Measurements from ENCODE around the gene ITPK1.
"Not testable (repeated sequence)": the region's sequence is repeated elsewhere in the genome, so short reads cannot be mapped to it uniquely, and the experiment has no call there.

The ITPK1 gene
- 50.4 to 77.4 (median 66.3) reads per million in 9 experiments for total RNA-seq

- H3K9me3 Mint-ChIP-seq, result no peaks in the 10 kb centered on the region
- ATAC-seq (replicated peaks) (peak; percentile 57), DNase-seq (peak; percentile 26 to 49 (median 44))
- H3K27ac Mint-ChIP-seq, result peak within 1 kb of the TSS; percentile 78 to 90
- H3K36me3 Mint-ChIP-seq (ENCODE audit: insufficient read depth), result peaks cover 18% of the 10 kb centered on the region
- H3K4me3 Mint-ChIP-seq, result peak within 1 kb of the TSS; percentile 81 to 86
- peaks cover 25 to 28% of the 10 kb centered on the region in 2 donors for H3K4me1 Mint-ChIP-seq (ENCODE audit: low read depth in 2 of 2)
- no peaks in the 10 kb centered on the region for H3K27me3 Mint-ChIP-seq
Measured at GRCh38 chr14:93115821-93116675, at the start of gene ITPK1. Gene ITPK1, minus strand, starts transcription at chr14:93115925. Its CDS starts 762 bp downstream, at chr14:93115163.

GRCh38 chr14:93163564-93163963, 47.8 kb upstream of the ITPK1 start:
- no peaks in the 10 kb centered on the region for H3K36me3 Mint-ChIP-seq (ENCODE audit: insufficient read depth)
- ATAC-seq (replicated peaks), result no peak
- no peak overlapping the region for H3K4me3 Mint-ChIP-seq
- no peak for DNase-seq
- H3K9me3 Mint-ChIP-seq, result no peaks in the 10 kb centered on the region
- H3K4me1 Mint-ChIP-seq (ENCODE audit: low read depth in 2 of 2), result no peaks in the 10 kb centered on the region
- no peaks in the 10 kb centered on the region for H3K27me3 Mint-ChIP-seq
- H3K27ac Mint-ChIP-seq, result no peak overlapping the region

GRCh38 chr14:93161411-93161940, 45.8 kb upstream of the ITPK1 start:
- Mint-ChIP-seq H3K9me3 (no peaks in the 10 kb centered on the region), H3K27ac (no peak overlapping the region), H3K4me3 (no peak overlapping the region)

GRCh38 chr14:93160353-93160801, 44.7 kb upstream of the ITPK1 start:
- DNase-seq, result no peak
- no peak for ATAC-seq (replicated peaks)
- Mint-ChIP-seq H3K4me3 (no peak overlapping the region), H3K36me3 (ENCODE audit: insufficient read depth) (no peaks in the 10 kb centered on the region), H3K9me3 (no peaks in the 10 kb centered on the region), H3K27ac (no peak overlapping the region), H3K4me1 (ENCODE audit: low read depth in 2 of 2) (no peaks in the 10 kb centered on the region), H3K27me3 (no peaks in the 10 kb centered on the region)

More at GRCh38 chr14:93161411-93161940, 45.8 kb upstream of the ITPK1 start:
- DNase-seq (no peak), ATAC-seq (replicated peaks) (no peak)
- no peaks in the 10 kb centered on the region for H3K36me3 Mint-ChIP-seq (ENCODE audit: insufficient read depth)
- no peaks in the 10 kb centered on the region for H3K27me3 Mint-ChIP-seq
- no peaks in the 10 kb centered on the region for H3K4me1 Mint-ChIP-seq (ENCODE audit: low read depth in 2 of 2)

GRCh38 chr14:93159625-93160352, 44.1 kb upstream of the ITPK1 start:
- not testable (repeated sequence) for H3K4me3 Mint-ChIP-seq; H3K9me3 Mint-ChIP-seq; H3K27ac Mint-ChIP-seq; H3K36me3 Mint-ChIP-seq (ENCODE audit: insufficient read depth); H3K4me1 Mint-ChIP-seq (ENCODE audit: low read depth in 2 of 2); H3K27me3 Mint-ChIP-seq; DNase-seq; ATAC-seq (replicated peaks)

GRCh38 chr14:93158349-93158748, 42.6 kb upstream of the ITPK1 start:
- not testable (repeated sequence) for H3K9me3 Mint-ChIP-seq; DNase-seq; H3K36me3 Mint-ChIP-seq (ENCODE audit: insufficient read depth); H3K27ac Mint-ChIP-seq; H3K4me3 Mint-ChIP-seq; ATAC-seq (replicated peaks); H3K4me1 Mint-ChIP-seq (ENCODE audit: low read depth in 2 of 2); H3K27me3 Mint-ChIP-seq

GRCh38 chr14:93156693-93157369, 41.1 kb upstream of the ITPK1 start:
- no peak overlapping the region for H3K4me3 Mint-ChIP-seq
- H3K27ac Mint-ChIP-seq, result no peak overlapping the region
- H3K36me3 Mint-ChIP-seq (ENCODE audit: insufficient read depth), result no peaks in the 10 kb centered on the region
- no peaks in the 10 kb centered on the region for H3K4me1 Mint-ChIP-seq (ENCODE audit: low read depth in 2 of 2)
- no peaks in the 10 kb centered on the region for H3K27me3 Mint-ChIP-seq
- no peaks in the 10 kb centered on the region for H3K9me3 Mint-ChIP-seq
- DNase-seq (no peak), ATAC-seq (replicated peaks) (no peak)

- no peaks in the 10 kb centered on the region for H3K27me3 Mint-ChIP-seq
- no peak for DNase-seq
- no peaks in the 10 kb centered on the region for H3K9me3 Mint-ChIP-seq
- no peak overlapping the region for H3K4me3 Mint-ChIP-seq
- peaks cover 0 to 1% of the 10 kb centered on the region in 2 donors for H3K4me1 Mint-ChIP-seq (ENCODE audit: low read depth in 2 of 2)
- no peak overlapping the region for H3K27ac Mint-ChIP-seq
- ATAC-seq (replicated peaks), result no peak
- no peaks in the 10 kb centered on the region for H3K36me3 Mint-ChIP-seq (ENCODE audit: insufficient read depth)
Measured at GRCh38 chr14:93155667-93156066, 39.9 kb upstream of the ITPK1 start.

GRCh38 chr14:93153121-93153520, 37.4 kb upstream of the ITPK1 start:
- Mint-ChIP-seq H3K27me3 (no peaks in the 10 kb centered on the region), H3K36me3 (ENCODE audit: insufficient read depth) (peaks cover 3% of the 10 kb centered on the region), H3K9me3 (no peaks in the 10 kb centered on the region), H3K4me3 (no peak overlapping the region), H3K27ac (no peak overlapping the region), H3K4me1 (ENCODE audit: low read depth in 2 of 2) (peaks cover 0 to 1% of the 10 kb centered on the region in 2 donors)
- ATAC-seq (replicated peaks) (no peak), DNase-seq (no peak)

GRCh38 chr14:93150227-93151208, 34.8 kb upstream of the ITPK1 start:
- Mint-ChIP-seq H3K9me3 (no peaks in the 10 kb centered on the region), H3K27ac (no peak overlapping the region), H3K4me1 (ENCODE audit: low read depth in 2 of 2) (peaks cover 0 to 1% of the 10 kb centered on the region in 2 donors), H3K4me3 (no peak overlapping the region), H3K36me3 (ENCODE audit: insufficient read depth) (peaks cover 3% of the 10 kb centered on the region), H3K27me3 (peaks cover 0 to 5% of the 10 kb centered on the region in 2 donors)
- DNase-seq (no peak), ATAC-seq (replicated peaks) (no peak)

GRCh38 chr14:93148979-93149378, 33.3 kb upstream of the ITPK1 start:
- Mint-ChIP-seq H3K27me3 (peaks cover 5 to 6% of the 10 kb centered on the region in 2 donors), H3K36me3 (ENCODE audit: insufficient read depth) (peaks cover 5% of the 10 kb centered on the region), H3K4me3 (no peak overlapping the region), H3K27ac (no peak overlapping the region), H3K4me1 (ENCODE audit: low read depth in 2 of 2) (peaks cover 0 to 1% of the 10 kb centered on the region in 2 donors), H3K9me3 (no peaks in the 10 kb centered on the region)
- ATAC-seq (replicated peaks), result no peak
- no peak for DNase-seq

GRCh38 chr14:93146119-93146518, 30.4 kb upstream of the ITPK1 start:
- Mint-ChIP-seq H3K36me3 (ENCODE audit: insufficient read depth) (peaks cover 7% of the 10 kb centered on the region), H3K27ac (no peak overlapping the region), H3K4me3 (no peak overlapping the region), H3K27me3 (peaks cover 5 to 6% of the 10 kb centered on the region in 2 donors), H3K4me1 (ENCODE audit: low read depth in 2 of 2) (peaks cover 0 to 1% of the 10 kb centered on the region in 2 donors), H3K9me3 (no peaks in the 10 kb centered on the region)
- DNase-seq, result no peak
- ATAC-seq (replicated peaks), result no peak
